HG03045 (cell line): ENCODE results near the gene CCDC69.
"Not testable (repeated sequence)": the region's sequence is repeated elsewhere in the genome, so short reads cannot be mapped to it uniquely, and the experiment has no call there.

Experiments used
- ATAC-seq: cut with Tn5 transposase; IDR thresholded peaks from one replicate; pipeline ENCODE4 v1.9.1; 2021; ENCODE audit warnings: mild to moderate bottlenecking, moderate library complexity; ENCODE audit not compliant: unreplicated experiment

CCDC69 gene

GRCh38 chr5:151196556-151197290, 27.2 kb downstream of the CCDC69 start:
- ATAC-seq = peak; percentile 94

- ATAC-seq = no peak
Measured at GRCh38 chr5:151195622-151196021, 28.3 kb downstream of the CCDC69 start.

GRCh38 chr5:151192626-151193025, 31.3 kb downstream of the CCDC69 start:
- ATAC-seq = no peak

GRCh38 chr5:151191661-151192060, 32.2 kb downstream of the CCDC69 start:
- no peak for ATAC-seq

- no peak for ATAC-seq
Measured at GRCh38 chr5:151189151-151189550, 34.7 kb downstream of the CCDC69 start.

GRCh38 chr5:151186538-151186937, 37.4 kb downstream of the CCDC69 start:
- ATAC-seq = no peak

GRCh38 chr5:151186052-151186451, 37.8 kb downstream of the CCDC69 start:
- no peak for ATAC-seq

- ATAC-seq = no peak
Measured at GRCh38 chr5:151184316-151185042, 39.4 kb downstream of the CCDC69 start.

GRCh38 chr5:151183456-151184245, 40.2 kb downstream of the CCDC69 start:
- no peak for ATAC-seq

- ATAC-seq = no peak
Measured at GRCh38 chr5:151182976-151183375, 40.9 kb downstream of the CCDC69 start.

GRCh38 chr5:151182524-151182900, 41.4 kb downstream of the CCDC69 start:
- no peak for ATAC-seq

- ATAC-seq = no peak
Measured at GRCh38 chr5:151181818-151182523, 41.9 kb downstream of the CCDC69 start.

GRCh38 chr5:151180291-151180690, 43.6 kb downstream of the CCDC69 start:
- no peak for ATAC-seq

GRCh38 chr5:151179489-151179840, 44.4 kb downstream of the CCDC69 start:
- no peak for ATAC-seq

GRCh38 chr5:151178777-151179488, 45.0 kb downstream of the CCDC69 start:
- ATAC-seq = no peak

GRCh38 chr5:151178372-151178771, 45.5 kb downstream of the CCDC69 start:
- ATAC-seq = no peak

- ATAC-seq = not testable (repeated sequence)
Measured at GRCh38 chr5:151176268-151176667, 47.6 kb downstream of the CCDC69 start.

GRCh38 chr5:151174612-151175101, 49.2 kb downstream of the CCDC69 start:
- ATAC-seq = no peak

GRCh38 chr5:151173711-151174611, 49.9 kb downstream of the CCDC69 start:
- ATAC-seq = no peak
